Measurements from ENCODE around the gene ALK.

DNA sequence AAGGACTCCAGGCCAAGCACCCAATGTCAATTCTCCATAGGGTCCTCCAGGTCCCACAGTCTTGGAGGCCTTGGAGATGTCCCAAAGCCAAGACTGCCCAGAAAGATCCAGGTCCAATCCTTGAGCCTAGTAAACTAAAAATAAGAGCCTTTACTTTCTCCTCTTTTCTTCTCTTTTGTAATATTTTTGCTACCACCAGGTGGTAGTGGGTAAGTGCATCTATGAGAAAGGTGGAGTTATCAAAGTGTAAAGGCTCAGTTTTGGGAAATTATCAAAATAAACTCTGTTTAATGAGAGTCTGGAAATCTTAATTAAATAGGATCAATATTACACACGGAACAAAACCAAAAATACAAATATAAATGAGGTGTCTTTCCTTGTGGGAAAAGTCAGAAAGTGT lies 276.4 kb downstream of the ALK start:
- TF ChIP-seq SIN3A (IDR thresholded peaks at IDR 0.05; ENCODE audit: low read depth, low read length) (no peak), MTA3 (IDR thresholded peaks at IDR 0.05; ENCODE audit: borderline replicate concordance, low read length) (no peak), EZH2 (IDR thresholded peaks at IDR 0.05; ENCODE audit: borderline replicate concordance, control insufficient read depth, low read depth, low read length) (no peak), POLR2A (IDR thresholded peaks at IDR 0.05; ENCODE audit: low read depth, low read length) (no peak)
- TF ChIP-seq, protein P1, sequence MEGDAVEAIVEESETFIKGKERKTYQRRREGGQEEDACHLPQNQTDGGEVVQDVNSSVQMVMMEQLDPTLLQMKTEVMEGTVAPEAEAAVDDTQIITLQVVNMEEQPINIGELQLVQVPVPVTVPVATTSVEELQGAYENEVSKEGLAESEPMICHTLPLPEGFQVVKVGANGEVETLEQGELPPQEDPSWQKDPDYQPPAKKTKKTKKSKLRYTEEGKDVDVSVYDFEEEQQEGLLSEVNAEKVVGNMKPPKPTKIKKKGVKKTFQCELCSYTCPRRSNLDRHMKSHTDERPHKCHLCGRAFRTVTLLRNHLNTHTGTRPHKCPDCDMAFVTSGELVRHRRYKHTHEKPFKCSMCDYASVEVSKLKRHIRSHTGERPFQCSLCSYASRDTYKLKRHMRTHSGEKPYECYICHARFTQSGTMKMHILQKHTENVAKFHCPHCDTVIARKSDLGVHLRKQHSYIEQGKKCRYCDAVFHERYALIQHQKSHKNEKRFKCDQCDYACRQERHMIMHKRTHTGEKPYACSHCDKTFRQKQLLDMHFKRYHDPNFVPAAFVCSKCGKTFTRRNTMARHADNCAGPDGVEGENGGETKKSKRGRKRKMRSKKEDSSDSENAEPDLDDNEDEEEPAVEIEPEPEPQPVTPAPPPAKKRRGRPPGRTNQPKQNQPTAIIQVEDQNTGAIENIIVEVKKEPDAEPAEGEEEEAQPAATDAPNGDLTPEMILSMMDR (IDR thresholded peaks at IDR 0.05 in 2 of 3, conservative IDR thresholded peaks at IDR 0.05 in 1 of 3; ENCODE audit: control insufficient read depth in 2 of 3, extremely low read depth in 1 of 3, insufficient read depth in 1 of 3, low read depth in 3 of 3, low read length in 3 of 3), result no peak; a peak in 1 of 6 replicates
- TF ChIP-seq, protein P2, sequence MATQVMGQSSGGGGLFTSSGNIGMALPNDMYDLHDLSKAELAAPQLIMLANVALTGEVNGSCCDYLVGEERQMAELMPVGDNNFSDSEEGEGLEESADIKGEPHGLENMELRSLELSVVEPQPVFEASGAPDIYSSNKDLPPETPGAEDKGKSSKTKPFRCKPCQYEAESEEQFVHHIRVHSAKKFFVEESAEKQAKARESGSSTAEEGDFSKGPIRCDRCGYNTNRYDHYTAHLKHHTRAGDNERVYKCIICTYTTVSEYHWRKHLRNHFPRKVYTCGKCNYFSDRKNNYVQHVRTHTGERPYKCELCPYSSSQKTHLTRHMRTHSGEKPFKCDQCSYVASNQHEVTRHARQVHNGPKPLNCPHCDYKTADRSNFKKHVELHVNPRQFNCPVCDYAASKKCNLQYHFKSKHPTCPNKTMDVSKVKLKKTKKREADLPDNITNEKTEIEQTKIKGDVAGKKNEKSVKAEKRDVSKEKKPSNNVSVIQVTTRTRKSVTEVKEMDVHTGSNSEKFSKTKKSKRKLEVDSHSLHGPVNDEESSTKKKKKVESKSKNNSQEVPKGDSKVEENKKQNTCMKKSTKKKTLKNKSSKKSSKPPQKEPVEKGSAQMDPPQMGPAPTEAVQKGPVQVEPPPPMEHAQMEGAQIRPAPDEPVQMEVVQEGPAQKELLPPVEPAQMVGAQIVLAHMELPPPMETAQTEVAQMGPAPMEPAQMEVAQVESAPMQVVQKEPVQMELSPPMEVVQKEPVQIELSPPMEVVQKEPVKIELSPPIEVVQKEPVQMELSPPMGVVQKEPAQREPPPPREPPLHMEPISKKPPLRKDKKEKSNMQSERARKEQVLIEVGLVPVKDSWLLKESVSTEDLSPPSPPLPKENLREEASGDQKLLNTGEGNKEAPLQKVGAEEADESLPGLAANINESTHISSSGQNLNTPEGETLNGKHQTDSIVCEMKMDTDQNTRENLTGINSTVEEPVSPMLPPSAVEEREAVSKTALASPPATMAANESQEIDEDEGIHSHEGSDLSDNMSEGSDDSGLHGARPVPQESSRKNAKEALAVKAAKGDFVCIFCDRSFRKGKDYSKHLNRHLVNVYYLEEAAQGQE (IDR thresholded peaks at IDR 0.05; ENCODE audit: low read depth, low read length), result no peak

All from GM12878 (cell line).